Measurements from ENCODE around the gene FGFRL1. TPM values are rescaled to one million over a fixed set of nuclear protein-coding genes. Genes with fewer than 3 reads are reported as not detected.

FGFRL1 gene
- total RNA-seq, 1 donor from 2014 or later, result 5.2 TPM

- Mint-ChIP-seq H3K4me1 (ENCODE audit: unreplicated experiment) (peaks cover 16% of the 10 kb centered on the region), H3K27ac (ENCODE audit: unreplicated experiment) (no peak overlapping the region), H3K4me3 (ENCODE audit: unreplicated experiment) (peak overlapping the region; percentile 47), H3K27me3 (ENCODE audit: unreplicated experiment) (peaks cover 5% of the 10 kb centered on the region), H3K9me3 (ENCODE audit: unreplicated experiment) (no peaks in the 10 kb centered on the region), H3K36me3 (ENCODE audit: low read depth, unreplicated experiment) (no peaks in the 10 kb centered on the region)
- TF ChIP-seq CTCF (IDR thresholded peaks at IDR 0.05; ENCODE audit: unreplicated experiment), result no peak
- peak; percentile 67 for DNase-seq (ENCODE audit: low spot score)
Observed at GRCh38 chr4:985123-985830, 26.1 kb upstream of the FGFRL1 start.

GRCh38 chr4:986428-986878 is 25.0 kb upstream of the FGFRL1 start:
- Mint-ChIP-seq H3K27ac (ENCODE audit: unreplicated experiment) (no peak overlapping the region), H3K27me3 (ENCODE audit: unreplicated experiment) (peaks cover 4% of the 10 kb centered on the region), H3K36me3 (ENCODE audit: low read depth, unreplicated experiment) (no peaks in the 10 kb centered on the region), H3K9me3 (ENCODE audit: unreplicated experiment) (no peaks in the 10 kb centered on the region), H3K4me3 (ENCODE audit: unreplicated experiment) (peak overlapping the region; percentile 94), H3K4me1 (ENCODE audit: unreplicated experiment) (peaks cover 11% of the 10 kb centered on the region)
- no peak for DNase-seq (ENCODE audit: low spot score)
- TF ChIP-seq CTCF (IDR thresholded peaks at IDR 0.05; ENCODE audit: unreplicated experiment), result no peak

GRCh38 chr4:986879-987623 is 24.4 kb upstream of the FGFRL1 start, which contains the start of gene IDUA:
TSS of gene IDUA (plus strand) at chr4:987044. CDS start at chr4:987085, 41 bp downstream.
- H3K27ac Mint-ChIP-seq (ENCODE audit: unreplicated experiment), result no peak within 1 kb of the TSS
- H3K4me1 Mint-ChIP-seq (ENCODE audit: unreplicated experiment), result peaks cover 11% of the 10 kb centered on the region
- peak within 1 kb of the TSS; percentile 94 for H3K4me3 Mint-ChIP-seq (ENCODE audit: unreplicated experiment)
- no peaks in the 10 kb centered on the region for H3K9me3 Mint-ChIP-seq (ENCODE audit: unreplicated experiment)
- no peaks in the 10 kb centered on the region for H3K36me3 Mint-ChIP-seq (ENCODE audit: low read depth, unreplicated experiment)
- TF ChIP-seq CTCF (IDR thresholded peaks at IDR 0.05; ENCODE audit: unreplicated experiment), result peak; percentile 33
- peak; percentile 84 for DNase-seq (ENCODE audit: low spot score)
- peaks cover 4% of the 10 kb centered on the region for H3K27me3 Mint-ChIP-seq (ENCODE audit: unreplicated experiment)

- TF ChIP-seq CTCF (IDR thresholded peaks at IDR 0.05; ENCODE audit: unreplicated experiment), result no peak
- peak overlapping the region; percentile 69 for H3K4me3 Mint-ChIP-seq (ENCODE audit: unreplicated experiment)
- no peak overlapping the region for H3K27ac Mint-ChIP-seq (ENCODE audit: unreplicated experiment)
Observed at GRCh38 chr4:987624-988513, 23.6 kb upstream of the FGFRL1 start.

More at GRCh38 chr4:987624-988513, 23.6 kb upstream of the FGFRL1 start:
- DNase-seq (ENCODE audit: low spot score), result no peak
- Mint-ChIP-seq H3K4me1 (ENCODE audit: unreplicated experiment) (peaks cover 8% of the 10 kb centered on the region), H3K27me3 (ENCODE audit: unreplicated experiment) (peaks cover 6% of the 10 kb centered on the region), H3K9me3 (ENCODE audit: unreplicated experiment) (no peaks in the 10 kb centered on the region), H3K36me3 (ENCODE audit: low read depth, unreplicated experiment) (no peaks in the 10 kb centered on the region)

Data from endothelial cell (in vitro differentiated cells).